RWPE1 (cell line): Measurements from ENCODE around the gene OR2W3.
"Not testable (repeated sequence)": the region's sequence is repeated elsewhere in the genome, so short reads cannot be mapped to it uniquely, and the experiment has no call there.

Source experiments
- CTCF ChIA-PET: fragments of 350-600 bp; sonication (Branson Sonifier 250); formaldehyde crosslinking; extraction: SDS; loops from one replicate; lab custom pipeline; 2021; lab: Yijun Ruan, JAX
- POLR2A ChIA-PET: fragments of 400-600 bp; formaldehyde crosslinking; extraction: SDS; loops from one replicate; lab custom pipeline; 2020; ENCODE audit warnings: antibody characterized with exemption; ENCODE audit not compliant: low non-redundant PET; lab: Yijun Ruan, JAX
- DNase-seq: peaks from one replicate; pipeline ENCODE4 v3.0.0; 2012; ENCODE audit warnings: low spot score
- H3K27ac ChIP-seq: fragments of 450-650 bp; 2 replicates; pipeline ENCODE4 v1.5.1; 2017
- CTCF ChIP-seq: fragments of 450-650 bp; conservative IDR thresholded peaks from 2 replicates; pipeline ENCODE4 v1.5.1; 2017; ENCODE audit warnings: low read depth, mild to moderate bottlenecking

The OR2W3 gene

GRCh38 chr1:247933989-247934388 lies 38.6 kb downstream of the OR2W3 start:
- no peak for DNase-seq
- ChIA-PET POLR2A (no interaction called here), CTCF (no interaction called here)
- no peak overlapping the region for H3K27ac ChIP-seq
- no peak for TF ChIP-seq CTCF

GRCh38 chr1:247935781-247936180 lies 40.4 kb downstream of the OR2W3 start:
- CTCF ChIA-PET, result no interaction called here
- no peak overlapping the region for H3K27ac ChIP-seq
- TF ChIP-seq CTCF, result no peak
- POLR2A ChIA-PET, result no interaction called here
- DNase-seq, result no peak

- POLR2A ChIA-PET, result no interaction called here
These were observed 41.0 kb downstream of the OR2W3 start for GRCh38 chr1:247936415-247936814.

GRCh38 chr1:247936965-247937734 lies 41.8 kb downstream of the OR2W3 start:
- peak; percentile 77 for TF ChIP-seq CTCF
- POLR2A ChIA-PET, H3K27ac ChIP-seq: not testable (repeated sequence)
- CTCF ChIA-PET, result interaction anchor here (0.6 to 1.3 kb wide), 7 partner anchors 13 to 326 kb away, joined by 3 to 5 read pairs (median 3); partner anchors contain the start of genes OR2AJ1 and TRIM58
- peak; percentile 49 for DNase-seq

More at GRCh38 chr1:247936415-247936814, 41.0 kb downstream of the OR2W3 start:
- CTCF ChIA-PET, result interaction anchor here (0.7 to 1.3 kb wide), 3 partner anchors 19 to 161 kb away, joined by 3 to 5 read pairs (median 3); no protein-coding TSS in a partner anchor
- H3K27ac ChIP-seq, result no peak overlapping the region
- TF ChIP-seq CTCF, result no peak
- no peak for DNase-seq

GRCh38 chr1:247942624-247943023 lies 47.2 kb downstream of the OR2W3 start:
- no peak for TF ChIP-seq CTCF
- POLR2A ChIA-PET, result no interaction called here
- CTCF ChIA-PET, result no interaction called here
- DNase-seq, result no peak
- H3K27ac ChIP-seq, result no peak overlapping the region
